Measurements from ENCODE around the gene ARHGEF6. TPM values are rescaled to one million over a fixed set of nuclear protein-coding genes. Genes with fewer than 3 reads are reported as not detected.

The ARHGEF6 gene, protein sequence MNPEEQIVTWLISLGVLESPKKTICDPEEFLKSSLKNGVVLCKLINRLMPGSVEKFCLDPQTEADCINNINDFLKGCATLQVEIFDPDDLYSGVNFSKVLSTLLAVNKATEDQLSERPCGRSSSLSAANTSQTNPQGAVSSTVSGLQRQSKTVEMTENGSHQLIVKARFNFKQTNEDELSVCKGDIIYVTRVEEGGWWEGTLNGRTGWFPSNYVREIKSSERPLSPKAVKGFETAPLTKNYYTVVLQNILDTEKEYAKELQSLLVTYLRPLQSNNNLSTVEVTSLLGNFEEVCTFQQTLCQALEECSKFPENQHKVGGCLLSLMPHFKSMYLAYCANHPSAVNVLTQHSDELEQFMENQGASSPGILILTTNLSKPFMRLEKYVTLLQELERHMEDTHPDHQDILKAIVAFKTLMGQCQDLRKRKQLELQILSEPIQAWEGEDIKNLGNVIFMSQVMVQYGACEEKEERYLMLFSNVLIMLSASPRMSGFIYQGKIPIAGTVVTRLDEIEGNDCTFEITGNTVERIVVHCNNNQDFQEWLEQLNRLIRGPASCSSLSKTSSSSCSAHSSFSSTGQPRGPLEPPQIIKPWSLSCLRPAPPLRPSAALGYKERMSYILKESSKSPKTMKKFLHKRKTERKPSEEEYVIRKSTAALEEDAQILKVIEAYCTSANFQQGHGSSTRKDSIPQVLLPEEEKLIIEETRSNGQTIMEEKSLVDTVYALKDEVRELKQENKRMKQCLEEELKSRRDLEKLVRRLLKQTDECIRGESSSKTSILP
- 10 to 100 TPM in 2 of 4 donors, 1 to 10 TPM in 2; 4.2 to 13.9 (median 8.2) TPM for total RNA-seq

DNA sequence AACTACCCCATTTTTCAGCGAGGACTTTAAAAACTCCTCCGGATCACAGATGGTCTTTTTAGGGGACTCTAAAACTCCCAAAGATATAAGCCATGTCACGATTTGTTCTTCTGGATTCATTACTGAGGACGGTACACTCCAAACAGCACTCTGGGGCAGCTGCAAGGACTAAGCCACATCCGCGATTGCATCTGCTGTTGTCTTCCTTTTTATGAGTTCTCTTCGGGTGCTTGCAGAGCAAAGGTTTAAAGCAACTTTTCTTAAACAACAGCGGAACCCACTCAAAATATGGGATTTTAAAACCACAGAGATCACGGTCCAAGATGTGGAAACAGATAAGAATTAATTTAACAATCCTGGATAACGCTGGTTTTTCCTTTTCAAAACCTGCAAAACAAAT, at the start of gene ARHGEF6:
Gene ARHGEF6, minus strand, starts transcription at position 170 of the 400 bp plus-strand sequence. Its CDS starts 50 bp downstream, at position 120.
- Histone ChIP-seq H3K27me3 (no peaks in the 10 kb centered on the region), H3K9me3 (no peaks in the 10 kb centered on the region), H3K27ac (peak within 1 kb of the TSS; percentile 53 to 71 (median 66)), H3K36me3 (no peaks in the 10 kb centered on the region), H3K4me3 (peak within 1 kb of the TSS in 1 of 4 donors; percentile 34), H3K4me1 (peaks cover 0 to 4% (median 0%) of the 10 kb centered on the region in 4 donors)
- in situ Hi-C loops (cut with MboI; ENCODE audit: low pct_ligation_motif_present in 1 of 4, low pct_unique_long_range_greater_than_20kb in 1 of 4, low sequenced_read_pairs in 3 of 4) (no loop called here), intact Hi-C loops (cut with DNase I; ENCODE audit: low total_unique reads) (no loop called here)
- peak in 1 of 3 donors; percentile 15 for TF ChIP-seq POLR2AphosphoS5 (IDR thresholded peaks at IDR 0.05)
- TF ChIP-seq, protein P1, sequence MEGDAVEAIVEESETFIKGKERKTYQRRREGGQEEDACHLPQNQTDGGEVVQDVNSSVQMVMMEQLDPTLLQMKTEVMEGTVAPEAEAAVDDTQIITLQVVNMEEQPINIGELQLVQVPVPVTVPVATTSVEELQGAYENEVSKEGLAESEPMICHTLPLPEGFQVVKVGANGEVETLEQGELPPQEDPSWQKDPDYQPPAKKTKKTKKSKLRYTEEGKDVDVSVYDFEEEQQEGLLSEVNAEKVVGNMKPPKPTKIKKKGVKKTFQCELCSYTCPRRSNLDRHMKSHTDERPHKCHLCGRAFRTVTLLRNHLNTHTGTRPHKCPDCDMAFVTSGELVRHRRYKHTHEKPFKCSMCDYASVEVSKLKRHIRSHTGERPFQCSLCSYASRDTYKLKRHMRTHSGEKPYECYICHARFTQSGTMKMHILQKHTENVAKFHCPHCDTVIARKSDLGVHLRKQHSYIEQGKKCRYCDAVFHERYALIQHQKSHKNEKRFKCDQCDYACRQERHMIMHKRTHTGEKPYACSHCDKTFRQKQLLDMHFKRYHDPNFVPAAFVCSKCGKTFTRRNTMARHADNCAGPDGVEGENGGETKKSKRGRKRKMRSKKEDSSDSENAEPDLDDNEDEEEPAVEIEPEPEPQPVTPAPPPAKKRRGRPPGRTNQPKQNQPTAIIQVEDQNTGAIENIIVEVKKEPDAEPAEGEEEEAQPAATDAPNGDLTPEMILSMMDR (IDR thresholded peaks at IDR 0.05): no peak
- no peak for TF ChIP-seq EP300 (IDR thresholded peaks at IDR 0.05; ENCODE audit: low read depth)
- peak; percentile 40 for TF ChIP-seq POLR2A (IDR thresholded peaks at IDR 0.05)
- DNase-seq: peak; percentile 38
- WGBS, 2 donors (ENCODE audit: low coverage in 1 of 2): 42% methylated on average over 10 of the region's 10 CpGs; no CpG with 5 or more reads in 1 of the 2 donors

DNA sequence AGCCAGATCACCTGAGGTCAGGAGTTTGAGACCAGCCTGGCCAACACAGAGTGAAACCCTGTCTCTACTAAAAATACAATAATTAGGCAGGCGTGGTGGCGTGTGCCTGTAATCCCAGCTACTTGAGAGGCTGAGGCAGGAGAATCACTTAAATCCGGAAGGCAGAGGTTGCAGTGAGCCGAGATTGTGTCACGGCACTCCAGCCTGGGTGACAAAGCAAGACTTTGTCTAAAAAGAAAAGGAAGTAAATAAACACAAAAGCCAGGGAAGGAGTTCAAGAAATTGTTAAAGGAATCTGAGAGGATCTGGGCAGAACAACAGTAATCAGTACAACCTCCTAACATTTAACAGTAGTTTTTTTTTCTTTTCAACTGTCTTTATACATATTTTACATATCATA, 48.7 kb upstream of the ARHGEF6 start:
- intact Hi-C loops (cut with DNase I; ENCODE audit: low total_unique reads): no loop called here
- in situ Hi-C loops (cut with MboI; ENCODE audit: low pct_ligation_motif_present in 1 of 4, low pct_unique_long_range_greater_than_20kb in 1 of 4, low sequenced_read_pairs in 3 of 4): no loop called here
- no peak overlapping the region for H3K27ac ChIP-seq
- no peak overlapping the region for H3K4me3 ChIP-seq
- DNase-seq: no peak
- no peaks in the 10 kb centered on the region for H3K27me3 ChIP-seq
- no peak for TF ChIP-seq POLR2AphosphoS5 (IDR thresholded peaks at IDR 0.05)
- no peak for TF ChIP-seq EP300 (IDR thresholded peaks at IDR 0.05; ENCODE audit: low read depth)
- TF ChIP-seq, protein P1 (IDR thresholded peaks at IDR 0.05): no peak
- no peak for TF ChIP-seq POLR2A (IDR thresholded peaks at IDR 0.05)
- H3K9me3 ChIP-seq: no peaks in the 10 kb centered on the region
- no peaks in the 10 kb centered on the region for H3K4me1 ChIP-seq
- H3K36me3 ChIP-seq: no peaks in the 10 kb centered on the region
- WGBS, 2 donors (ENCODE audit: low coverage in 1 of 2): 83% methylated on average over 5 of the region's 5 CpGs; no CpG with 5 or more reads in 1 of the 2 donors

DNA sequence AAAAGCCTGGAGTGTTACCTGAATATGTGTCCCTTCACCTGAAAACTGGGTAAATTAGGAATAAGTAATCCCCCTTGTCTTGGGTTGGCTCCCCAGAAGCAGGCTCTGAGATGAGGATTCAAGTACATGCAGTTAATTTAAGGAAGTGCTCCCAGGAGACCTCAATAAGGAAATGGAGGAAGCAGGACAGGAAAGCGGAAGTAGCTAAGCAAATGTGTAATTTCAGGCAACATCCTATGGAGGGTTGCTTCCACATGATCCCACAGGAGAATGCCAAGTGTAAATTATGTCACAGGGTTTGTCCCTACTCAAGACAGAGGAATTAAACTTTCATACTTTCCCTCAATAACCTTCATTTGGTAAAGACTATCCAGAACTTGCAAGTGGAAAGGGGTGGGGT, 48.1 kb upstream of the ARHGEF6 start:
- Histone ChIP-seq H3K4me1 (no peaks in the 10 kb centered on the region), H3K9me3 (no peaks in the 10 kb centered on the region), H3K27me3 (no peaks in the 10 kb centered on the region), H3K4me3 (no peak overlapping the region), H3K36me3 (no peaks in the 10 kb centered on the region), H3K27ac (no peak overlapping the region)
- DNase-seq: no peak
- 86 to 90% methylated on average over 1 of the region's 1 CpG for WGBS, 2 donors (ENCODE audit: low coverage in 1 of 2)
- intact Hi-C loops (cut with DNase I; ENCODE audit: low total_unique reads) (no loop called here), in situ Hi-C loops (cut with MboI; ENCODE audit: low pct_ligation_motif_present in 1 of 4, low pct_unique_long_range_greater_than_20kb in 1 of 4, low sequenced_read_pairs in 3 of 4) (no loop called here)
- TF ChIP-seq EP300 (IDR thresholded peaks at IDR 0.05; ENCODE audit: low read depth): no peak
- no peak for TF ChIP-seq POLR2AphosphoS5 (IDR thresholded peaks at IDR 0.05)
- no peak for TF ChIP-seq POLR2A (IDR thresholded peaks at IDR 0.05)
- TF ChIP-seq, protein P1 (IDR thresholded peaks at IDR 0.05): no peak

DNA sequence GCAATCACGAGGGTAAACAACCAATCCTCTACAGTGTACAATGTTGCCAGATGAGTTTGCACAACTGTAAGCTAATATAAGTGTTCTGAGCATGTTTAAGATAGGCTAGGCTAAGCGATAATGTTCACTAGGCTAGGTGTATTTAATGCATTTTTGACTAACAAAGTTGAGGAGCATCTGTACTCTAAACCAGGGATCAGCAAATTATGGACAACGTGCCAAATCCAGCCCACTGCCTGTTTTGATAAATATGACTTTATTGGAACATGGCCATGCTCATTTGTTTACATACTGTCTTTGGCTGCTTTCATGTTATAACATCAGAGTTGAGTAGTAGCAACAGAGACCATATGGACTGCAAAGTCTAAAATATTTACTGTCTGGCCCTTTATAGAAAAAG, 46.3 kb upstream of the ARHGEF6 start:
- TF ChIP-seq POLR2A (IDR thresholded peaks at IDR 0.05) (no peak), POLR2AphosphoS5 (IDR thresholded peaks at IDR 0.05) (no peak), EP300 (IDR thresholded peaks at IDR 0.05; ENCODE audit: low read depth) (no peak)
- TF ChIP-seq, protein P1 (IDR thresholded peaks at IDR 0.05): no peak
- 48% methylated on average over 3 of the region's 3 CpGs; no CpG with 5 or more reads in 1 of the 2 donors for WGBS, 2 donors (ENCODE audit: low coverage in 1 of 2)
- no peaks in the 10 kb centered on the region for H3K27me3 ChIP-seq
- intact Hi-C loops (cut with DNase I; ENCODE audit: low total_unique reads) (no loop called here), in situ Hi-C loops (cut with MboI; ENCODE audit: low pct_ligation_motif_present in 1 of 4, low pct_unique_long_range_greater_than_20kb in 1 of 4, low sequenced_read_pairs in 3 of 4) (no loop called here)
- no peak overlapping the region for H3K27ac ChIP-seq
- DNase-seq: no peak
- H3K4me3 ChIP-seq: no peak overlapping the region
- no peaks in the 10 kb centered on the region for H3K9me3 ChIP-seq
- no peaks in the 10 kb centered on the region for H3K36me3 ChIP-seq
- H3K4me1 ChIP-seq: no peaks in the 10 kb centered on the region
